ENCODE measurements around the gene TSPAN15.

TSPAN15 gene

GRCh38 chr10:69464801-69465401, 13.6 kb downstream of the TSPAN15 start:
- DNase-seq, result peak in 11 of 58 donors; percentile 20 to 60 (median 43)

DNA sequence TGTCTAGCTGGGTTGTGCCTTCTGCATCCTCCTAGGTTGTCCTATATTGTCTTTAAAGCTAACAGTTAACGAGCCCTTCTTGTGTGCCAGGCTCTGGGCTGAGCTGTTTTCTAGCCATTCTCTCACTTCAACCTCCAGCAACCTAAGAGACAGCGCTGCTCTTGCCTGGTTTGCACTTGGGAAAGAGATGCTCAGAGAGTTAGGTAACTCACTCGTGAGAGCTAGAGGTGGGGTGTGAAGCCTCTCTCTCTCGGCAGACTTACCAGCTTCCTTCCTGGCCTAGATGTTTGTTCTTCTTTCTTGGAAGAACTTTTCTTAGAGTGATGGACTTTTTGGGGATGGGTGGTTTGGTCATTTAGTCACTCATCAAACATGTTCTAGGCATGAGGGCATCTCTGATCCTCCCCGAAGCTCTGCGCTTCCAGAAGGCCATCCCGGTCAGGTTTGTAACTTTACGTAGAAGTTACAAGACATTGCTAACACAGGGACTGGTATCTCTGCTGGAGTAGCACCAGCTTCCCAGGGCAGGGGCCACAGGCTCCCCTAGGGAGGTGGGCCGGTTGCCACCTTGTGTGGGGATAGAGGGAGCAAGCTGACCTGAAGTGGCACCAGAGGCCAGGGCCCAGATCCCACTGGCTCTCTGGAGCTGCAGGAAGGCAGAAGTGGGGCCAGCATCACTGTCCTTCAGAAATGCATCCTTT, 14.3 kb downstream of the TSPAN15 start:
- DNase-seq, result no peak

DNA sequence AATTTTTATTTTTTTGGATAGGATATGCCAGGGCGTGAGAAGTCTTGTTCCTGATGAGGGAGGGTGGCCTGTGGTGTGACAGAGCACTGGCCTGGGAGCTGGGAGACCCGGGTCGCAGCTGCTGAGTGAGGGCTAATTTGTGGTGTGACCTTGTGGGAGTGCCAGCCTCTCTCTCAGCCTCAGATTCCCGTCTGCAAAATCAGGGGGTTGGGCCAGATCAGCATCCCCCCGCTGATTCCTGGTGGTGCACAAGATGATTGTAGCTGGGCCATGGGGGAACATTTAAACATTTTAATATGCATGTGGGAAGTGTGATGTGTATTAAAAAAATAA, 14.9 kb downstream of the TSPAN15 start:
- no peak for DNase-seq

DNA sequence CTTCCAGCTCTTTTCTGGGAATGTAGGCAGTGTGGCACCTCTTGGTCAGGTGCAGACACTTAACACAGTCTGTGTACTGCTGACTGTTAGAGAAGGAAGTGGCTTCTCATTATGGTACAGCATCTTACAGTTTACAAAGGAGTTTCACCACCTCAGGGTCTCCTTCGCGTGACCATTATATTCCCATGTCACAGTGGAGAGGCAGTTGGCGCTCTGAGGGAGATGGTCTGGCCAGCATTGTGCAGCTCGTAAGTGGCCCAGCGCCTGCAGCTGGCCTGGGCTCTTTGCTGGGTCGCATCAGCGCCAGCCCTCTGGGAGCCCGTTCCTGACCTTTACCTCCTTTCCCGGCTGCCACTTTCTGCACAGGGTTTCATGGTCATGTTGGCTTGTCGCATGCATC, 15.4 kb downstream of the TSPAN15 start:
- peak in 17 of 58 donors; percentile 9 to 48 (median 32) for DNase-seq

DNA sequence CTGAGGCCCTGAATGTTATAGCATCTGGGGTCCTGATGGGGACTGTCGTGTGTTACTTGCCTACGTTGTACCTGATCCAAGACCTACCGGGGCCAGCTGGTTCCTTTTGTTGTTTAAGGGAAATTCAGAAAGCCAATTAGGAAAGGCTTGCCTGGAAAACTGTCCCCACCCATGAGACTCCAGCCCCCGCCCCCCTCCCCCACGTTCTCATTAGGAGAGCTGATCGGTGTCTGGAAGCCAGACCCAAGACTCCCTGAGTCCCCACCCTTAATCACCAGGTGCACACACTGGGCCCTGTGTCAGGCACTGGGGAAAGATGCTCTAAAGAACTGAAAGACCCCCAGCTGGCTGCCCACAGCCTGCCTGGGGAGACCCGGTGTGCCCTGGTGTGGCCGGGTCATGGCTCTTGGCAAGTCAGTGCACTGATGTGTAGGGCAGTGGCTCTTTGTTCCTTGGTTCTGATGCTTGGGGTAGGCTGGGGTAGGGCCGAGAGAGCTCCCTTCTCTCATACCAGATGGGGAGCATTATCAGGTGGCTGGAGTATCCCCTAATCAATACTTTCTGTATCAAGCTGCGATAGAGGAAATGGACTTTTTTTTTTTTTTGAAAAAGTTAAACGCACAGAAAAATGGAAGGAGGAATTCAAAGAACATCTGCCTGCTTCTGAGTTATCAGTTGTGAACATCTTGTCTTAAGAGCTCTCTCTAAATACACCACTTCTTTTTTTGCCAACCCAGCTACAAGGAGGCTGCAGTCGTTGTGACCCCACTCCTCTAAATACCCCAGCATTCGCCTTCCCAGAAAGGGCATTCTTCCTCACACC, 16.9 kb downstream of the TSPAN15 start:
- DNase-seq, result no peak

GRCh38 chr10:69468751-69469089, 17.5 kb downstream of the TSPAN15 start:
- no peak for DNase-seq

DNA sequence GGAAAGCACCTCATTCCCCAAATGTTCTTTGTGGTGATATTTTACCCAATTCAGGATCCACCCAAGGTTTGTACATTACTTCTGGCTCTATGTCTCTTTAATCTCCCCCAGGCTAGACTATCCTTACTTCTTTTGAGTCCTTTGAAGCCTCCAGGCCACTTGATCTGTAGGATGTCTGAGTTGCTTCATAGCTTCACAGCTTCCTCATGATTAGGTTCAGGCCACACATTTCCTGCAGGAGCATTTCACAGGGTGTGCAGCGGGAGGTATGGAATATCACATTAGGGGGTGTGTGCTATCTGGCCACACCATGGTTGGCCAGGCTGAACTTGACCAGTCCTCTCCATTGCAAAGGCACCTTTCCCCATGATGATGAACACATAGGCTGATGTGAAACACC, 18.7 kb downstream of the TSPAN15 start:
- no peak for DNase-seq

DNA sequence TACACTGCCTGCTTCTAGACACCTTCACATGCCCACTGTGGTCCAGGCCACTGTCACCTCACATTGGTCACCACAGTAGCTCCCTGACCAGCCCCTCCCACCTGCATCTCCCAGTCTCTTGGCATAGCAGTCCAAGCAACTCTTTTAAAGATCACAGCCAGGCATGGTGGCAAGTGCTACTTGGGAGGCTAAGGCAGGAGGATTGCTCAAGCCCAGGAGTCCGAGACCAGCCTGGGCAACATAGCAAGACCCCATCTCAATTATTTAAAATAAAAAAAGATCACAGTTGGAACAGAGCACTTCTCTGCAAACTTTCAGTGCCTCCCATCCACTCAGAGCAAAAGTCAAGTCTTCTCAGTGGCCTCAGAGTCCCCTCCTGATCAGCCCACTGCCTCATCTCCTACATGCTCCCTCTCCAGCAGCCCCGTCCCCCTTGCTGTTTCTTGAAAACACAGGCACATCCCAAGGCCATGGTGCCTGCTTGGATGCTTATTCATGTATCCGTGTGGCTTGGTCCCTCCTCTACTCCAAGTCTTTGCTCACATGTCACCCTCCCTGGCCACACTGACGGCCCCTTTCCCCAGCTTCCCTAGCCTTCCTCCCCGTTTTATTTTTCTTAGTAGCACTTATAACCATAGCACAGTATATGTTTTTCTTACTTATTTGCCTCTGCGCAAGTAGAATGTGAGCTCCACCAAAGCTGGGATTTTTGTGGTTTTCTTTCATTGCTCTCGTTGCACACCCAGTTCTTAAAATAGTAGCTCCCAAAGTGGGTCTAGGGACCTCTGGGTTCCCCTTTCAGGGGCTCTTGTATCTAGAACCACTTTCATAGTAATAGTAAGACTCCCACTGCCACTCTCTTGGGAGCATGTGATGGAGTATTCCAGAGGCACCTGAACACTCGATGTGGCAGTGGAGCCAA, 19.5 kb downstream of the TSPAN15 start:
- DNase-seq, result no peak

DNA sequence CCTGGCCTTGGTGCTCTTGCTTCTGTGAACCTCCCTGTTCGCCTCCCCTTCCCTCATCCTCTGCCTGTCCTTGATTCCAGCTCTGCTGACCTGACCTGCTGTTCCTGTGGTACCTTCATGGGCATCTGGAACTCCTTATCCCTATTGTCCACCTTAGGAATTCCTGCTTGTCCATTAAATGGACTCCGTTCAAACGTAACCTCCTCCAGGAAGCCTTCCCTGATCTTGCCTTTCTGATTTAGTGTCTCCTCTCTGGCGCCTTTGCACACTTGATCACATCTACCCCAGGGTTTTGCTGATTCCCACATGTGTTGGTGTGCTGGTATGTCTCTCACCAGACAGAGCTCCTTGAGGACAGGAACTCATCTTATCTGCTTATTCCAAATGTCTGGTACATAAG, 20.9 kb downstream of the TSPAN15 start:
- no peak for DNase-seq

- no peak for DNase-seq
Measured at GRCh38 chr10:69472544-69472943, 21.3 kb downstream of the TSPAN15 start.

GRCh38 chr10:69473304-69473990, 22.2 kb downstream of the TSPAN15 start:
- DNase-seq, result no peak

GRCh38 chr10:69474742-69475432, 23.6 kb downstream of the TSPAN15 start:
- DNase-seq, result no peak

GRCh38 chr10:69475433-69475830, 24.2 kb downstream of the TSPAN15 start:
- no peak for DNase-seq

- peak in 7 of 58 donors; percentile 15 to 38 (median 26) for DNase-seq
Measured at GRCh38 chr10:69477968-69478597, 26.8 kb downstream of the TSPAN15 start.

- DNase-seq, result peak in 49 of 58 donors; percentile 16 to 75 (median 55)
Measured at GRCh38 chr10:69479240-69480067, 28.2 kb downstream of the TSPAN15 start.

DNA sequence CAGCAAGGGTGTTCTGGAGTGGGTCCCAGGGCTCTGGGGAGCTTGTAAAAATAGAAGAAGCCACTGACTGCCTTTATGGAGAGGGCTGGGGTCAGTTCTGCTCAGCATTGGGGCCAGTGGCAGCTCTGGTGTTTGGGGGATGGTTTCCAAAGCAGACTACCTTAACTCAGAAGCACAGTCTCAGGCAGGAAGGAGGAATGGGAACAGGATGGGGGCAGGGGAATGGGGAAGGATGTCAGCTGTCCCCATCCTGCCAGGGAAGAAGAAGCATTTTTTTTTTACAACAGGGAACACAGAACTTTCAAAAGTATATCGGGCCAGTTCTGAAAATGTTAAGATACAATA, 28.8 kb downstream of the TSPAN15 start:
- DNase-seq, result peak in 3 of 58 donors; percentile 42 to 54 (median 51)

DNA sequence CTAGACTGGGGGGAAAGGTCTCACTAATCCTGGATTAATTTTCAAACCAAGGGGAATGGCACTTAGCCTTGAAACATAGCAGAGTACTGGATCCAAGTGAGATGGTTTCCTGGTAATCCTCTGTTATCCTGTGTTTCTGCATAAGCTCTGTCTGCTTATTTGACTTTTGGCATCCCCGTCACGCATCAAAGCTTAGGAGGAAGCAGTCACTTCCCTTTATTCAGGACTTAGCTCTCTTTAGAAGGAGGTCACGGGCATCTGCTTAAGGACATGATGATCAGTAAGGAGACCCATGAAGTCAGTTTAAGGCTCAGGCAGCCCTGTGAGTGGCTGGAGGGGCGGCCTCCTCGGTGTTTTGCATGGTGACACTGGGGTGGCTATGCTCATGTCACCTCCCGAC, 30.0 kb downstream of the TSPAN15 start:
- DNase-seq, result peak in 2 of 58 donors; percentile 11 to 19

DNA sequence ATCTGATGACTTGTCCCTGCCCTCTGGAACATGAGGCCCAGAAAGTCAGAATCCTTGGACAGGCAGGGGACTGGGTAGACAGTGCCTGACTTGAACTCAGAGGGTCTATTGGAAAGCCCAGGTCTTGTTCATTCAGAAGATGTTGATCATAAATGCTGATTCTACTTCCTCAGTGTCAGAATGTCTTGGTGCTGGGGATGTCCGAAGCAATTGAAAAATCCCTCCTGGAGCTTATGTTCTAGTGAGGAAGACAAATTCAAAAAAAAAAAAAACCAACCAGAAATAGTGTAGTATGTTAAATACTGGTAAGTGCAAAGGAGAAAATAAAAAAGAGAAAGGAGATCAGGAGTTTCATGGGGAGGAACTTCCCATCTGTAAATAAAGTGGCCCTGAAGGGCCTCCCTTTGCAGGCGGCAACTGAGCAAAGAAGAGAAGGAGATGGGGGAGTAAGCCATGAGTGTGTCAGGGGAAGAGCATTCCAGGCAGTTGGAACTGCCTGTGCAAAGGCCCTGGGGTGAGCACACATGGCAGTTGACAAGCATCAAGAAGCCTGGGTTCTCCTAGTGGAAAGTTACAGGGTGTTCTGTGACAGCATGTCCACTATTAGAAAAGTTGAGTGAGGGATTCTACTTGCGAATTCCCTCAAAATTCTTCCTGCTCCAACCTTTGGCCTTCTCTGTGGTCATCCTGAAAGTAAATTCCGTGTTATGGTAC, 30.7 kb downstream of the TSPAN15 start:
- no peak for DNase-seq
